KMS-11 (cell line): ENCODE results near the gene DOK5.

Experiments used
- H2AFZ ChIP-seq: fragments of 200-600 bp; sonication (generic); 2 replicates; pipeline ENCODE4 v1.6.1; 2016; ENCODE audit warnings: antibody characterized with exemption, mixed run types, low read depth
- H3K27ac ChIP-seq: fragments of 200-600 bp; sonication (generic); 2 replicates; pipeline ENCODE4 v1.6.1; 2016; ENCODE audit warnings: mild to moderate bottlenecking, mixed run types
- H3K27me3 ChIP-seq: fragments of 200-600 bp; sonication (generic); 2 replicates; pipeline ENCODE4 v1.6.1; 2017; ENCODE audit warnings: mild to moderate bottlenecking, low read depth, mixed run types, moderate library complexity; ENCODE audit not compliant: insufficient read depth
- H3K36me3 ChIP-seq: fragments of 200-600 bp; sonication (generic); 2 replicates; pipeline ENCODE4 v1.6.1; 2017; ENCODE audit warnings: mild to moderate bottlenecking, mixed run types; ENCODE audit not compliant: insufficient read depth
- H3K4me1 ChIP-seq: fragments of 200-600 bp; sonication (generic); 2 replicates; pipeline ENCODE4 v1.6.1; 2016; ENCODE audit warnings: mild to moderate bottlenecking, low read depth, mixed run types; ENCODE audit not compliant: poor library complexity, severe bottlenecking
- H3K4me2 ChIP-seq: fragments of 200-600 bp; sonication (generic); 2 replicates; pipeline ENCODE4 v1.7.0; 2016; ENCODE audit warnings: mild to moderate bottlenecking, mixed run types
- H3K4me3 ChIP-seq: fragments of 200-600 bp; sonication (generic); IDR thresholded peaks from 2 replicates; pipeline ENCODE4 v1.6.1; 2017; ENCODE audit warnings: low read depth, low read length, mixed read lengths; ENCODE audit not compliant: insufficient read depth
- H3K79me2 ChIP-seq: fragments of 200-600 bp; sonication (generic); 2 replicates; pipeline ENCODE4 v1.6.1; 2016; ENCODE audit warnings: low read depth, mixed run types; ENCODE audit not compliant: insufficient read depth
- H3K9ac ChIP-seq: fragments of 200-600 bp; sonication (generic); 2 replicates; pipeline ENCODE4 v1.6.1; 2016; ENCODE audit warnings: mild to moderate bottlenecking, mixed run types
- H4K20me1 ChIP-seq: fragments of 200-600 bp; sonication (generic); 2 replicates; pipeline ENCODE4 v1.6.1; 2016; ENCODE audit warnings: mild to moderate bottlenecking, mixed run types; ENCODE audit not compliant: insufficient read depth
- CTCF ChIP-seq: fragments of 200-600 bp; sonication (generic); conservative IDR thresholded peaks from 2 replicates; pipeline ENCODE4 v1.6.1; 2017; ENCODE audit warnings: low read depth, mild to moderate bottlenecking, antibody characterized with exemption, low read length, moderate library complexity, mixed read lengths

DOK5 gene

GRCh38 chr20:54608943-54609342 is 133.6 kb downstream of the DOK5 start:
- Histone ChIP-seq H4K20me1 (no peaks in the 10 kb centered on the region), H3K4me3 (no peak overlapping the region), H3K27ac (no peak overlapping the region), H3K4me1 (no peaks in the 10 kb centered on the region), H3K79me2 (no peaks in the 10 kb centered on the region), H2AFZ (no peak overlapping the region), H3K36me3 (no peaks in the 10 kb centered on the region), H3K4me2 (no peak overlapping the region), H3K9ac (no peak overlapping the region), H3K27me3 (no peaks in the 10 kb centered on the region)
- TF ChIP-seq CTCF: no peak

- Histone ChIP-seq H4K20me1 (no peaks in the 10 kb centered on the region), H3K4me1 (no peaks in the 10 kb centered on the region), H3K4me3 (no peak overlapping the region), H3K27me3 (no peaks in the 10 kb centered on the region), H3K9ac (no peak overlapping the region), H3K79me2 (no peaks in the 10 kb centered on the region), H3K27ac (no peak overlapping the region), H2AFZ (no peak overlapping the region), H3K4me2 (no peak overlapping the region), H3K36me3 (no peaks in the 10 kb centered on the region)
- no peak for TF ChIP-seq CTCF
These were observed 136.5 kb downstream of the DOK5 start for GRCh38 chr20:54611708-54612412.

- no peak overlapping the region for H3K9ac ChIP-seq
- no peaks in the 10 kb centered on the region for H3K4me1 ChIP-seq
- H3K36me3 ChIP-seq: no peaks in the 10 kb centered on the region
- TF ChIP-seq CTCF: no peak
- H3K27ac ChIP-seq: no peak overlapping the region
- no peak overlapping the region for H3K4me3 ChIP-seq
- H3K79me2 ChIP-seq: no peaks in the 10 kb centered on the region
- no peak overlapping the region for H2AFZ ChIP-seq
- no peaks in the 10 kb centered on the region for H4K20me1 ChIP-seq
- H3K4me2 ChIP-seq: no peak overlapping the region
- H3K27me3 ChIP-seq: no peaks in the 10 kb centered on the region
These were observed 143.0 kb downstream of the DOK5 start for GRCh38 chr20:54618412-54618811.

GRCh38 chr20:54619181-54619580 is 143.8 kb downstream of the DOK5 start:
- H3K27me3 ChIP-seq: no peaks in the 10 kb centered on the region
- no peak overlapping the region for H3K9ac ChIP-seq
- H3K4me3 ChIP-seq: no peak overlapping the region
- H2AFZ ChIP-seq: no peak overlapping the region
- no peak for TF ChIP-seq CTCF
- no peak overlapping the region for H3K4me2 ChIP-seq
- no peaks in the 10 kb centered on the region for H3K79me2 ChIP-seq
- no peak overlapping the region for H3K27ac ChIP-seq
- no peaks in the 10 kb centered on the region for H3K36me3 ChIP-seq
- H3K4me1 ChIP-seq: no peaks in the 10 kb centered on the region
- no peaks in the 10 kb centered on the region for H4K20me1 ChIP-seq
